Fibroblast of the aortic adventitia (primary cell): Measurements from ENCODE around the gene PTPRG. TPM values are rescaled to one million over a fixed set of nuclear protein-coding genes. Genes with fewer than 3 reads are reported as not detected.

ENCODE experiments used
- DNase-seq: peaks from one replicate; pipeline ENCODE4 v3.0.0-alpha.2; 2010; ENCODE audit warnings: low read depth
- H3K4me3 ChIP-seq: 2 replicates; pipeline ENCODE4 v1.5.1; 2011; ENCODE audit warnings: low read depth, mild to moderate bottlenecking, control low read depth, low read length, moderate library complexity
- total RNA-seq: library from RNA; depleted of rRNA; stranded (reverse); fragments of >200 nt; gene quantifications from 2 replicates; pipeline ENCODE4 v1.2.3, GENCODE V29; 2012; ENCODE audit warnings: low replicate concordance
- TF ChIP-seq, protein P1 (sequence below): IDR thresholded peaks from 2 replicates; pipeline ENCODE4 v1.5.1; 2011; ENCODE audit warnings: mild to moderate bottlenecking, low read length, control low read depth, inconsistent platforms; ENCODE audit not compliant: insufficient read depth

Gene PTPRG
- total RNA-seq, 1 donor, result 52.0 TPM

DNA sequence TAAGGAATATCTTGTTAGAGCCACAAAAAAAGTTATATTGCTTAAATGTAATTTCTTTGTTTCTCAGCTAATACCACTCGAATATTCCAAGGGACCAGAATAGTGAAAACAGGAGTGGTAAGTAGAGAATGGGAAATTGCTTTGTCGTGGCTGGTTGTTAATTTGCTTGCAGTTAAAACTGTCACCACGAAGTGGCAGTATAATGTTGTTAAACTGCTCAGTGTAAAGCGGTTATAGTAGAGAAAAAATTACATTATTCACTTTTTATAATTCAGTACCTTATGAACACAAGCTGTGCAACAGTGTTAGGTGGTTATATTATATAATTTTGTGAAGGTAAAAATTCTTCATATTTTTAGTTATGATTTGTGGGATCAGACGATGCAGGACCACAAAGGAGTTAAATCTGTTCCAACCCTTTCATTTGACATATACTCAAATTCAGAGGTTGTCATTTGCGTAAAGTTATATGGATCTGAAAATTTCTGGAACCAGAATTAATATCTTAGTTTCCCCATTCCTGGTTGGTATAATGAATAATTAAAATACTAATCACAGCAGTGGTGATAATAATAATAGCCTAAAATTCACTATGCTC, 640.2 kb downstream of the PTPRG start:
- TF ChIP-seq, protein P1, sequence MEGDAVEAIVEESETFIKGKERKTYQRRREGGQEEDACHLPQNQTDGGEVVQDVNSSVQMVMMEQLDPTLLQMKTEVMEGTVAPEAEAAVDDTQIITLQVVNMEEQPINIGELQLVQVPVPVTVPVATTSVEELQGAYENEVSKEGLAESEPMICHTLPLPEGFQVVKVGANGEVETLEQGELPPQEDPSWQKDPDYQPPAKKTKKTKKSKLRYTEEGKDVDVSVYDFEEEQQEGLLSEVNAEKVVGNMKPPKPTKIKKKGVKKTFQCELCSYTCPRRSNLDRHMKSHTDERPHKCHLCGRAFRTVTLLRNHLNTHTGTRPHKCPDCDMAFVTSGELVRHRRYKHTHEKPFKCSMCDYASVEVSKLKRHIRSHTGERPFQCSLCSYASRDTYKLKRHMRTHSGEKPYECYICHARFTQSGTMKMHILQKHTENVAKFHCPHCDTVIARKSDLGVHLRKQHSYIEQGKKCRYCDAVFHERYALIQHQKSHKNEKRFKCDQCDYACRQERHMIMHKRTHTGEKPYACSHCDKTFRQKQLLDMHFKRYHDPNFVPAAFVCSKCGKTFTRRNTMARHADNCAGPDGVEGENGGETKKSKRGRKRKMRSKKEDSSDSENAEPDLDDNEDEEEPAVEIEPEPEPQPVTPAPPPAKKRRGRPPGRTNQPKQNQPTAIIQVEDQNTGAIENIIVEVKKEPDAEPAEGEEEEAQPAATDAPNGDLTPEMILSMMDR, result peak; percentile 61
- H3K4me3 ChIP-seq, result no peak overlapping the region
- DNase-seq, result peak; percentile 58

DNA sequence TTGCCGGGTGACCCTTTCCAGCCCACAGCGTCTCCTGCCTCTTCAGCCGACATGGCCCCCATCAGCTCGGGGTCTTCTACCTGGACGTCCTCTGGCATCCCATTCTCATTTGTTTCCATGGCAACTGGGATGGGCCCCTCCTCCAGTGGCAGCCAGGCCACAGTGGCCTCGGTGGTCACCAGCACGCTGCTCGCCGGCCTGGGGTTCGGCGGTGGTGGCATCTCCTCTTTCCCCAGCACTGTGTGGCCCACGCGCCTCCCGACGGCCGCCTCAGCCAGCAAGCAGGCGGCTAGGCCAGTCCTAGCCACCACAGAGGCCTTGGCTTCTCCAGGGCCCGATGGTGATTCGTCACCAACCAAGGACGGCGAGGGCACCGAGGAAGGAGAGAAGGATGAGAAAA, 641.8 kb downstream of the PTPRG start:
- no peak overlapping the region for H3K4me3 ChIP-seq
- TF ChIP-seq, protein P1, result no peak
- no peak for DNase-seq

DNA sequence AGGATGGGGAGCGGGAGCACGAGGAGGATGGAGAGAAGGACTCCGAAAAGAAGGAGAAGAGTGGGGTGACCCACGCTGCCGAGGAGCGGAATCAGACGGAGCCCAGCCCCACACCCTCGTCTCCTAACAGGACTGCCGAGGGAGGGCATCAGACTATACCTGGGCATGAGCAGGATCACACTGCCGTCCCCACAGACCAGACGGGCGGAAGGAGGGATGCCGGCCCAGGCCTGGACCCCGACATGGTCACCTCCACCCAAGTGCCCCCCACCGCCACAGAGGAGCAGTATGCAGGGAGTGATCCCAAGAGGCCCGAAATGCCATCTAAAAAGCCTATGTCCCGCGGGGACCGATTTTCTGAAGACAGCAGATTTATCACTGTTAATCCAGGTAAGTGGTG, 642.2 kb downstream of the PTPRG start:
- no peak overlapping the region for H3K4me3 ChIP-seq
- no peak for DNase-seq
- TF ChIP-seq, protein P1, result no peak

DNA sequence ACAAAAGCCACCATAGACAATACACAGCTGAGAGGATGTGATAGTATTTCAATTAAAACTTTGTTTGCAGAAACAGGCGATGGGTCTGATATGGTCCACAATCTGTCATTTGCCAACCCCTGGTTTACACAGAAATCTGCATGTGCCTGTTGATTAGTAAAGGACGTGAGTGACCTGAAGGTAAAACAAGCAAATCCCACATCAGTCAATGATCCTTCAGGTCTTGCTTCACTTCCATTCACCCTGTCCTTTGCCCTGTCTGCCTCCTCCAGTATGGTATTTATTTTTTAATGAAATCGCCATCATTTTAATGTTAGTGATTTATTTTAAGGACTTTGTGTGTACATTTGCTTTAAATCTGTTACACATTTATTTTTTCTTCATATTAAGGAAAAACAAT, 645.8 kb downstream of the PTPRG start:
- DNase-seq, result no peak
- no peak overlapping the region for H3K4me3 ChIP-seq
- TF ChIP-seq, protein P1, result no peak

DNA sequence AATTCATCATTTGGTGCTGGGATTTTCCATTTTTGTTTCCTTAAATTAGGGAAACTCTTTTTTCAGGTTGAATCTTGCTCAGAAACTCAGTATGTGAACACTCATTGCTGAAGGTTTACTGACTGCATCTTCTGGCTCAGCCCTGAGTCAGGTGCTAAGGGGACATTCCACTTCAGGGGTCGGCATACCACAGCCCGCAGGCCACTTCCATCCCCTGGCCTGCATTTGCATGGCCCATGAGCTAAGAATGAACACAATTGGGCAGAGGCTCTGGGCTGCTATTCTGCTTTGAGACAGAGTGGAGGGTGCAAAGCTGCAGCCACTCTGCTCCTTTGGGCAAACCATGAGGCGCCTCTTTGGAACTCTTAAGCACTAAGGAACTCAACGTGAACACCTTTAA, 647.0 kb downstream of the PTPRG start:
- DNase-seq, result no peak
- no peak overlapping the region for H3K4me3 ChIP-seq
- TF ChIP-seq, protein P1, result no peak

DNA sequence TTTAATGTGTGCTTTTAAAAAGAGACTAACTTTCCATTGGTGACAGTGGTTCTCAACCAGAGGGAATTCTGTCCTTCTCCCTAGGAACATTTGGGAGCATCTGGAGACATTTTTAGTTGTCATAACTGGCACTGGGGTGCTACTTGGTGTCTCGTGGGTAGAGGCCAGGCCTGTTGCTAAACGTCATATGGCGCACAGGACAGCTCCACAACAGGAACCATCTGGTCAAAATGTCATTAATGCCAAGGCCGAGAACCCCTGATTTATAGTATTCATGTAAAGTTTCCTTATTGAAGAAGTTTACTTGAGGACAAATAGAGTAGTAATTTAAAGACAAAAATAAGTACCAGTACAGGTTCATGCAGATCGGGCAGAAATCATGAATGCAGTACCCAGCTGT, 647.7 kb downstream of the PTPRG start:
- no peak for DNase-seq
- H3K4me3 ChIP-seq, result no peak overlapping the region
- TF ChIP-seq, protein P1, result no peak

DNA sequence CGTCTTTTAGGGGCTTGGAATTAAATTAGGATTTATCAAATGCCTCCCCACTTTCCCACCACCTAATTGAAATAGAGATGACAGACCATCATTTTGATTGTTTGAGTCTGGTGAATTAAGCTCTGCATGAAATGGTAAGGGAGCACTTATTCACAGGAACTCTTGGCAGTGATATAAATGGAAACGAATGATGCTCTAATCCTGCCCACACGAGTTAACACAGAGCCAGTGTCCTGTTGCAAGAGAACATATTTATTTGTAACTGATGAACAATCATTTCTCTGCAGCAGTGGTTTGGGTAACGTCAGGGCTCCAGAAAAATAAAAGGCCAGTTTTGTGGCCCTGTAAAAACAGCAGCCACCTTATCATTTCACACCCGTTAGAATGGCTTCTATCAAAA, 648.6 kb downstream of the PTPRG start:
- TF ChIP-seq, protein P1, result no peak
- no peak overlapping the region for H3K4me3 ChIP-seq
- DNase-seq, result no peak
